Activated CD4-positive, alpha-beta memory T cell treated with anti-CD3 and anti-CD28 coated beads for 36 hours (primary cell): ENCODE measurements around the gene TEDC1. TPM values are rescaled to one million over a fixed set of nuclear protein-coding genes. Genes with fewer than 3 reads are reported as not detected.
A peak's percentile ranks its signal among the peaks of the same experiment; 100 is the strongest.

Experiments used
- CTCF ChIA-PET: fragments of 350-600 bp; sonication (Branson Sonifier 250); formaldehyde crosslinking; loops from one replicate; lab custom pipeline; 2021; ENCODE audit warnings: antibody characterized with exemption, inconsistent platforms; lab: Charles Lee
- POLR2A ChIA-PET: fragments of 350-600 bp; sonication (Branson Sonifier 250); formaldehyde crosslinking; loops from one replicate; lab custom pipeline; 2021; ENCODE audit warnings: antibody characterized with exemption; lab: Charles Lee
- DNase-seq: peaks from one replicate; pipeline ENCODE4 v3.0.0-alpha.2; 2020
- H3K27ac Mint-ChIP-seq: one replicate; pipeline ENCODE4 v1.8.0; 2021; ENCODE audit warnings: mixed read lengths
- H3K27me3 Mint-ChIP-seq: one replicate; pipeline ENCODE4 v1.8.0; 2021; ENCODE audit warnings: mixed read lengths
- H3K36me3 Mint-ChIP-seq: one replicate; pipeline ENCODE4 v1.8.0; 2021; ENCODE audit warnings: mixed read lengths
- H3K4me1 Mint-ChIP-seq: one replicate; pipeline ENCODE4 v1.8.0; 2021; ENCODE audit warnings: low read depth, mixed read lengths
- H3K4me3 Mint-ChIP-seq: one replicate; pipeline ENCODE4 v1.8.0; 2021; ENCODE audit warnings: mild to moderate bottlenecking, mixed read lengths
- H3K9me3 Mint-ChIP-seq: one replicate; pipeline ENCODE4 v1.8.0; 2021; ENCODE audit warnings: mixed read lengths
- intact Hi-C: fragments of 100-400 bp; cut with micrococcal nuclease; formaldehyde crosslinking; loops from one replicate; pipeline ENCODE4 v1.15.1; 2023
- total RNA-seq, 2 experiments: library from RNA; stranded (reverse); gene quantifications; one replicate each; pipeline ENCODE4 v1.2.3, GENCODE V29; 2021

TEDC1 gene
- total RNA-seq, 2 experiments from 2014 or later, result 40.2 to 44.8 TPM

GRCh38 chr14:105489542-105490266, 1.3 kb upstream of the TEDC1 start:
- Mint-ChIP-seq H3K4me1 (peaks cover 29% of the 10 kb centered on the region), H3K27ac (peak overlapping the region; percentile 87), H3K27me3 (no peaks in the 10 kb centered on the region), H3K36me3 (peaks cover 2% of the 10 kb centered on the region), H3K4me3 (peak overlapping the region; percentile 80), H3K9me3 (no peaks in the 10 kb centered on the region)
- intact Hi-C loops, result loop anchor here (1.0 to 5.0 kb wide), 7 partner anchors 13 to 737 kb away; partner anchors contain the start of genes BRF1, CDCA4, GPR132 and MTA1
- POLR2A ChIA-PET, result interaction anchor here (0.9 to 4.9 kb wide), 6 partner anchors 8 to 175 kb away, joined by 3 to 55 read pairs (median 7); partner anchors contain the start of gene PACS2
- peak; percentile 93 for DNase-seq
- CTCF ChIA-PET, result interaction anchor here (0.8 to 4.5 kb wide), 21 partner anchors 8 to 197 kb away, joined by 3 to 177 read pairs (median 8); partner anchors contain the start of genes BRF1 and TEX22

- Mint-ChIP-seq H3K36me3 (peaks cover 2% of the 10 kb centered on the region), H3K4me1 (peaks cover 25% of the 10 kb centered on the region), H3K27ac (no peak overlapping the region), H3K9me3 (no peaks in the 10 kb centered on the region), H3K4me3 (peak overlapping the region; percentile 80), H3K27me3 (no peaks in the 10 kb centered on the region)
- POLR2A ChIA-PET, result interaction anchor here (0.9 to 4.9 kb wide), 6 partner anchors 9 to 175 kb away, joined by 3 to 55 read pairs (median 7); partner anchors contain the start of gene PACS2
- intact Hi-C loops, result loop anchor here (1.0 to 5.0 kb wide), 7 partner anchors 13 to 737 kb away; partner anchors contain the start of genes BRF1, CDCA4, GPR132 and MTA1
- CTCF ChIA-PET, result interaction anchor here (0.8 to 4.5 kb wide), 21 partner anchors 9 to 197 kb away, joined by 3 to 177 read pairs (median 8); partner anchors contain the start of genes BRF1 and TEX22
- DNase-seq, result no peak
Measured at GRCh38 chr14:105490267-105490571, 827 bp upstream of the TEDC1 start.

- DNase-seq, result peak; percentile 96
- intact Hi-C loops, result loop anchor here (1.0 to 5.0 kb wide), 9 partner anchors 9 to 739 kb away; partner anchors contain the start of genes CDCA4, GPR132, MTA1 and PACS2
- H3K4me1 Mint-ChIP-seq, result peaks cover 16% of the 10 kb centered on the region
- H3K36me3 Mint-ChIP-seq, result peaks cover 2% of the 10 kb centered on the region
- H3K27ac Mint-ChIP-seq, result peak overlapping the region; percentile 91
- ChIA-PET CTCF (interaction anchor here (0.7 to 4.5 kb wide), 5 partner anchors 10 to 121 kb away, joined by 3 to 177 read pairs (median 15); no protein-coding TSS in a partner anchor), POLR2A (interaction anchor here (0.7 to 4.9 kb wide), 8 partner anchors 10 to 94 kb away, joined by 3 to 55 read pairs (median 3); partner anchors contain the start of gene TEX22)
- no peaks in the 10 kb centered on the region for H3K9me3 Mint-ChIP-seq
- H3K4me3 Mint-ChIP-seq, result peak overlapping the region; percentile 82
- no peaks in the 10 kb centered on the region for H3K27me3 Mint-ChIP-seq
Measured at GRCh38 chr14:105491366-105491973, 424 bp downstream of the TEDC1 start.

- peaks cover 12% of the 10 kb centered on the region for H3K4me1 Mint-ChIP-seq
- peak overlapping the region; percentile 82 for H3K4me3 Mint-ChIP-seq
- peak; percentile 9 for DNase-seq
- no peaks in the 10 kb centered on the region for H3K9me3 Mint-ChIP-seq
- CTCF ChIA-PET, result interaction anchor here (0.7 to 4.5 kb wide), 6 partner anchors 9 to 122 kb away, joined by 3 to 177 read pairs (median 10); no protein-coding TSS in a partner anchor
- POLR2A ChIA-PET, result interaction anchor here (0.6 to 4.9 kb wide), 9 partner anchors 9 to 94 kb away, joined by 3 to 55 read pairs (median 3); partner anchors contain the start of gene TEX22
- H3K36me3 Mint-ChIP-seq, result peaks cover 2% of the 10 kb centered on the region
- intact Hi-C loops, result loop anchor here (5.0 kb wide), 1 partner anchor 75 kb away; the partner anchor contains the start of gene MTA1
- H3K27me3 Mint-ChIP-seq, result no peaks in the 10 kb centered on the region
- peak overlapping the region; percentile 91 for H3K27ac Mint-ChIP-seq
Measured at GRCh38 chr14:105492031-105492970, 1.3 kb downstream of the TEDC1 start.

- no peaks in the 10 kb centered on the region for H3K27me3 Mint-ChIP-seq
- POLR2A ChIA-PET, result interaction anchor here (0.6 to 4.9 kb wide), 3 partner anchors 12 to 14 kb away, joined by 3 to 55 read pairs (median 4); no protein-coding TSS in a partner anchor
- H3K9me3 Mint-ChIP-seq, result no peaks in the 10 kb centered on the region
- H3K4me3 Mint-ChIP-seq, result no peak overlapping the region
- CTCF ChIA-PET, result interaction anchor here (1.2 to 4.5 kb wide), 4 partner anchors 12 to 123 kb away, joined by 3 to 177 read pairs (median 10); no protein-coding TSS in a partner anchor
- intact Hi-C loops, result loop anchor here (5.0 kb wide), 1 partner anchor 76 kb away; the partner anchor contains the start of gene MTA1
- peak; percentile 9 for DNase-seq
- peaks cover 12% of the 10 kb centered on the region for H3K4me1 Mint-ChIP-seq
- H3K36me3 Mint-ChIP-seq, result peaks cover 2% of the 10 kb centered on the region
- H3K27ac Mint-ChIP-seq, result no peak overlapping the region
Measured at GRCh38 chr14:105492971-105493871, 2.2 kb downstream of the TEDC1 start.

- H3K4me1 Mint-ChIP-seq, result peaks cover 11% of the 10 kb centered on the region
- no peak overlapping the region for H3K27ac Mint-ChIP-seq
- H3K9me3 Mint-ChIP-seq, result no peaks in the 10 kb centered on the region
- ChIA-PET CTCF (interaction anchor here (0.8 to 1.2 kb wide), 2 partner anchors 13 to 123 kb away, joined by 3 read pairs; no protein-coding TSS in a partner anchor), POLR2A (interaction anchor here (0.7 kb wide), 1 partner anchor 13 kb away, joined by 3 read pairs; no protein-coding TSS in a partner anchor)
- DNase-seq, result peak; percentile 8
- peaks cover 2% of the 10 kb centered on the region for H3K36me3 Mint-ChIP-seq
- H3K4me3 Mint-ChIP-seq, result no peak overlapping the region
- no peaks in the 10 kb centered on the region for H3K27me3 Mint-ChIP-seq
- intact Hi-C loops, result loop anchor here (5.0 kb wide), 1 partner anchor 77 kb away; the partner anchor contains the start of gene MTA1
Measured at GRCh38 chr14:105493921-105494605, 3.0 kb downstream of the TEDC1 start.

- Mint-ChIP-seq H3K27ac (no peak overlapping the region), H3K4me1 (peaks cover 6% of the 10 kb centered on the region), H3K4me3 (no peak overlapping the region), H3K27me3 (no peaks in the 10 kb centered on the region), H3K36me3 (peaks cover under 1% of the 10 kb centered on the region), H3K9me3 (no peaks in the 10 kb centered on the region)
- intact Hi-C loops, result loop anchor here (5.0 kb wide), 1 partner anchor 77 kb away; the partner anchor contains the start of gene MTA1
- ChIA-PET POLR2A (no interaction called here), CTCF (interaction anchor here (0.8 to 1.2 kb wide), 2 partner anchors 14 to 124 kb away, joined by 3 read pairs; no protein-coding TSS in a partner anchor)
- DNase-seq, result no peak
Measured at GRCh38 chr14:105494606-105494929, 3.5 kb downstream of the TEDC1 start.

GRCh38 chr14:105495101-105495989, 4.3 kb downstream of the TEDC1 start:
- H3K4me3 Mint-ChIP-seq, result no peak overlapping the region
- H3K4me1 Mint-ChIP-seq, result peaks cover 5% of the 10 kb centered on the region
- ChIA-PET CTCF (no interaction called here), POLR2A (no interaction called here)
- H3K27me3 Mint-ChIP-seq, result no peaks in the 10 kb centered on the region
- H3K9me3 Mint-ChIP-seq, result no peaks in the 10 kb centered on the region
- H3K27ac Mint-ChIP-seq, result no peak overlapping the region
- intact Hi-C loops, result no loop called here
- no peaks in the 10 kb centered on the region for H3K36me3 Mint-ChIP-seq
- no peak for DNase-seq
